ENCODE data around the gene NOSTRIN. TPM values are rescaled to one million over a fixed set of nuclear protein-coding genes. Genes with fewer than 3 reads are reported as not detected.

The NOSTRIN gene, protein sequence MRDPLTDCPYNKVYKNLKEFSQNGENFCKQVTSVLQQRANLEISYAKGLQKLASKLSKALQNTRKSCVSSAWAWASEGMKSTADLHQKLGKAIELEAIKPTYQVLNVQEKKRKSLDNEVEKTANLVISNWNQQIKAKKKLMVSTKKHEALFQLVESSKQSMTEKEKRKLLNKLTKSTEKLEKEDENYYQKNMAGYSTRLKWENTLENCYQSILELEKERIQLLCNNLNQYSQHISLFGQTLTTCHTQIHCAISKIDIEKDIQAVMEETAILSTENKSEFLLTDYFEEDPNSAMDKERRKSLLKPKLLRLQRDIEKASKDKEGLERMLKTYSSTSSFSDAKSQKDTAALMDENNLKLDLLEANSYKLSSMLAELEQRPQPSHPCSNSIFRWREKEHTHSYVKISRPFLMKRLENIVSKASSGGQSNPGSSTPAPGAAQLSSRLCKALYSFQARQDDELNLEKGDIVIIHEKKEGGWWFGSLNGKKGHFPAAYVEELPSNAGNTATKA
- not detected in 2 replicates for total RNA-seq (2021)
- long read RNA-seq: 0 reads

DNA sequence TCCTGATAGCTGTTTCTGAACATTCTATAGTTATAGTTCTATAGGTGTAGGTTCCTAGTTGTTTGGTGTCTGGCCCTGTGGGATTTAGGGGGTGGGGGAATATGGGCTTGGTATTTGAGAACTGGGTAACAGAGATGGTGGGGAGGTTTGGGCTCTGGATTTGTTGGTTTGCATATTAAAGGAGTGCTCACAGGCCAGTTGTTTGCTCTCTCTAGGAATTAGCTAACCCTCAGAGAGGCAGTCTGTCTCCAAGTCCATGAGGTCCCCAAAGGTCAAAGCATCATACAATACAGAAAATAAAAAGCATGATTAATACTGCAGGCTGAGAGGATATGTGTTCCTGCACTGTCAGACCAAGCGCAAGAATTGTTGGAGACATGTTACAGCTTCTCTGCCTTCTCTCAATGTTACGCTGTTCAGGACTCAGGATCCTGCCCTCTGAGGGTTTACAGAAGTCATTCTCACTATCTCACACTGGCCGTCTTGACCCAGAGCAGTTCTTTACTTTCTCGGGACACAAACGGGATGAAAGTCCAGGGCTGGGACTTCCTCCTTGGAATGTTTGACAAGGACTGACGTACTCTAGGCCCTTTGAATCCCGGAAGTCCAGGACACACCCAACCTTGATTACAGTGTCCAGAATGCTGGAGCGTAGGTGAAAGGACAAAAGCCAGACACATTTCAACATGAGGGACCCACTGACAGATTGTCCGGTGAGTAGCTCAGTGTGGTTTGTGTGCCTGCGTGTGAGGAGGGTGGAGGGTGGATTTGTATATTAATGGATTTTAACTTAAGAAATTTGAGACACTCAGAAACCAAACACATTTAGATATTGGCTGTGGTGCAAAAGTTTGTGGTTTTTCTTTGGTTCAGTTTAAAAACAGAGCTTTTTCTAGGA lies at the start of gene NOSTRIN:
Gene NOSTRIN (plus strand): TSS at position 677 of the 898 bp plus-strand sequence. CDS start 10 bp downstream, at position 687.
- peaks cover 12% of the 10 kb centered on the region for H3K27me3 Mint-ChIP-seq (ENCODE audit: low read depth)
- WGBS (ENCODE audit: extremely low coverage, insufficient read length, low lambda C conversion rate): no CpG with 5 or more reads among the region's 10 CpGs
- H2BK120ac ChIP-seq (ENCODE audit: low read depth, low read length, poor library complexity, severe bottlenecking): no peak within 1 kb of the TSS
- no peak within 1 kb of the TSS for H2BK5ac ChIP-seq (ENCODE audit: insufficient read length, low read length)
- H4K8ac ChIP-seq (replicated peaks; ENCODE audit: insufficient read length, low read depth, low read length): no peak within 1 kb of the TSS
- no peak within 1 kb of the TSS for H3K23ac ChIP-seq (ENCODE audit: insufficient read length, low read depth, low read length)
- H3K9ac ChIP-seq (ENCODE audit: extremely low read depth, insufficient read length, low read length): no peak within 1 kb of the TSS
- no peaks in the 10 kb centered on the region for H4K20me1 ChIP-seq (ENCODE audit: control insufficient read depth, insufficient read depth, insufficient read length)
- H3K27me3 ChIP-seq (ENCODE audit: insufficient read depth, low read length): no peaks in the 10 kb centered on the region
- no peak within 1 kb of the TSS for H4K91ac ChIP-seq (ENCODE audit: insufficient read length, low read depth, low read length)
- H3K79me1 ChIP-seq (ENCODE audit: insufficient read depth, low read depth, low read length, poor library complexity, severe bottlenecking): no peaks in the 10 kb centered on the region
- H3K27ac Mint-ChIP-seq: no peak within 1 kb of the TSS
- no peaks in the 10 kb centered on the region for H3K36me3 Mint-ChIP-seq (ENCODE audit: insufficient read depth in 1 of 3, low read depth in 3 of 3)
- no peak within 1 kb of the TSS for H3K14ac ChIP-seq (ENCODE audit: insufficient read depth, low read length)
- H2AK5ac ChIP-seq (ENCODE audit: insufficient read length, low read length): no peak within 1 kb of the TSS
- H3K4me3 Mint-ChIP-seq: no peak within 1 kb of the TSS
- H3K4me1 Mint-ChIP-seq: peaks cover 36 to 41% of the 10 kb centered on the region in 2 experiments
- H3K18ac ChIP-seq (ENCODE audit: insufficient read length, low read depth, low read length): no peak within 1 kb of the TSS
- H4K5ac ChIP-seq (ENCODE audit: insufficient read length, low read depth, low read length): no peak within 1 kb of the TSS
- TF ChIP-seq, protein P1, sequence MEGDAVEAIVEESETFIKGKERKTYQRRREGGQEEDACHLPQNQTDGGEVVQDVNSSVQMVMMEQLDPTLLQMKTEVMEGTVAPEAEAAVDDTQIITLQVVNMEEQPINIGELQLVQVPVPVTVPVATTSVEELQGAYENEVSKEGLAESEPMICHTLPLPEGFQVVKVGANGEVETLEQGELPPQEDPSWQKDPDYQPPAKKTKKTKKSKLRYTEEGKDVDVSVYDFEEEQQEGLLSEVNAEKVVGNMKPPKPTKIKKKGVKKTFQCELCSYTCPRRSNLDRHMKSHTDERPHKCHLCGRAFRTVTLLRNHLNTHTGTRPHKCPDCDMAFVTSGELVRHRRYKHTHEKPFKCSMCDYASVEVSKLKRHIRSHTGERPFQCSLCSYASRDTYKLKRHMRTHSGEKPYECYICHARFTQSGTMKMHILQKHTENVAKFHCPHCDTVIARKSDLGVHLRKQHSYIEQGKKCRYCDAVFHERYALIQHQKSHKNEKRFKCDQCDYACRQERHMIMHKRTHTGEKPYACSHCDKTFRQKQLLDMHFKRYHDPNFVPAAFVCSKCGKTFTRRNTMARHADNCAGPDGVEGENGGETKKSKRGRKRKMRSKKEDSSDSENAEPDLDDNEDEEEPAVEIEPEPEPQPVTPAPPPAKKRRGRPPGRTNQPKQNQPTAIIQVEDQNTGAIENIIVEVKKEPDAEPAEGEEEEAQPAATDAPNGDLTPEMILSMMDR (conservative IDR thresholded peaks at IDR 0.05): no peak
- DNase-seq: no peak
- no peak within 1 kb of the TSS for H2BK12ac ChIP-seq (ENCODE audit: insufficient read length, low read depth, low read length)
- no peak within 1 kb of the TSS for H2BK15ac ChIP-seq (ENCODE audit: low read depth, low read length)
- H2AFZ ChIP-seq (ENCODE audit: low read length): no peak within 1 kb of the TSS
- no peaks in the 10 kb centered on the region for H3K9me3 ChIP-seq (ENCODE audit: control insufficient read depth, low read depth, low read length)
- no peak within 1 kb of the TSS for H3K56ac ChIP-seq (ENCODE audit: insufficient read length, low read depth, low read length)
- no peak within 1 kb of the TSS for H3T11ph ChIP-seq (ENCODE audit: low read length)
- no peaks in the 10 kb centered on the region for H3K79me2 ChIP-seq (ENCODE audit: insufficient read depth, low read length)
- peaks cover 25% of the 10 kb centered on the region; the same call in 1 of the 2 replicates for H3K4me1 ChIP-seq (ENCODE audit: insufficient read depth, low read length)
- no peak within 1 kb of the TSS for H3K27ac ChIP-seq (ENCODE audit: insufficient read length, low read depth, low read length)
- no peaks in the 10 kb centered on the region for H3K23me2 ChIP-seq (ENCODE audit: insufficient read length, low read depth, low read length, poor library complexity, severe bottlenecking)
- no peak within 1 kb of the TSS for H3K4ac ChIP-seq (ENCODE audit: low read depth, low read length)
- no peak within 1 kb of the TSS for H3K4me2 ChIP-seq (ENCODE audit: insufficient read depth, insufficient read length, low read length)
- no peak within 1 kb of the TSS for H2BK20ac ChIP-seq (ENCODE audit: low read depth, low read length, poor library complexity, severe bottlenecking)
- no peaks in the 10 kb centered on the region for H3K9me3 Mint-ChIP-seq

Data from H9 (cell line).